GM20000 (cell line): Measurements from ENCODE around the gene IL18BP.
A peak's percentile ranks its signal among the peaks of the same experiment; 100 is the strongest.

Experiments
- DNase-seq: peaks from one replicate; pipeline ENCODE4 v3.0.0; 2012; ENCODE audit warnings: low spot score
- TF ChIP-seq, protein P1 (sequence below): IDR thresholded peaks from 2 replicates; pipeline ENCODE4 v1.5.1; 2012; ENCODE audit warnings: mild to moderate bottlenecking, control low read depth; ENCODE audit errors: extremely low read depth, missing control alignments

IL18BP gene

DNA sequence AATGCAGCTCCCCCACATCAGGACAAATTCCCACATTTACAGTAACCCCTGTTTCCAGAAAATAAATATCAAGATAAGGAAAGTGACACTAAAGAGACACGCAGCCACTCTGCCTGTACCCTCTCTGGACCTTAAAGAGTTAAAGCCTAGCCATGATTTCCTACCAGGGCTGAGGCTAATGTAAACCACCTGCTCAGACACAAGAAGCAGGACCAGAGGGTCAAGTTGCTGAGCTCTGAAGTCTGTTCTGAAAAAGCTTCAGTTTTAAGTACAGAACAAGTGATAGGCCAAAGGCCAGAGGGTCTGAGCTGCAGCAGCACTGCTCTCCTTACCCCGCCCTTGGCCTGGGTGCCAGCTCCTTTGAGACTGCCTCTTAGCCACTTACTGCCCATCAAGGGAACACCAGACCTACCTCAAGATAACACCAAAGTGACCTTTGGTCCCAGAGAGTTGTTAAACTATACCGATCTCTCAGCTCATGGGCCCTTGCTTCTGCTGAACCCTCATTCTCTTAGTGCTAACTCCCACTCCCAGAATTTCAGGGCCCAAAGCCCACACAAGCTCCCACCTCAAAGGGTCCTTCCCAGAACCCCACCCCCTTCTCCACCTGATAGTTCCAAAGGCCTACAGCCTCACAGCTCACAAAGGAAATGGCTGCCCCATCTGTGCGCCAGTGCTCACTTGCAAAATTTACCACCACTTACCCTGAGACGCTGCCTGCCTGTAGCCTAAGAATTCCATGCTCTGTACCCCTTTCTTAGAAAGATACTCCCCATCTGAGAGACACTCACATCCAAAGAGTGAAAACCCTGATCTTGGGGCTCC, 40.5 kb downstream of the IL18BP start:
- TF ChIP-seq, protein P1, sequence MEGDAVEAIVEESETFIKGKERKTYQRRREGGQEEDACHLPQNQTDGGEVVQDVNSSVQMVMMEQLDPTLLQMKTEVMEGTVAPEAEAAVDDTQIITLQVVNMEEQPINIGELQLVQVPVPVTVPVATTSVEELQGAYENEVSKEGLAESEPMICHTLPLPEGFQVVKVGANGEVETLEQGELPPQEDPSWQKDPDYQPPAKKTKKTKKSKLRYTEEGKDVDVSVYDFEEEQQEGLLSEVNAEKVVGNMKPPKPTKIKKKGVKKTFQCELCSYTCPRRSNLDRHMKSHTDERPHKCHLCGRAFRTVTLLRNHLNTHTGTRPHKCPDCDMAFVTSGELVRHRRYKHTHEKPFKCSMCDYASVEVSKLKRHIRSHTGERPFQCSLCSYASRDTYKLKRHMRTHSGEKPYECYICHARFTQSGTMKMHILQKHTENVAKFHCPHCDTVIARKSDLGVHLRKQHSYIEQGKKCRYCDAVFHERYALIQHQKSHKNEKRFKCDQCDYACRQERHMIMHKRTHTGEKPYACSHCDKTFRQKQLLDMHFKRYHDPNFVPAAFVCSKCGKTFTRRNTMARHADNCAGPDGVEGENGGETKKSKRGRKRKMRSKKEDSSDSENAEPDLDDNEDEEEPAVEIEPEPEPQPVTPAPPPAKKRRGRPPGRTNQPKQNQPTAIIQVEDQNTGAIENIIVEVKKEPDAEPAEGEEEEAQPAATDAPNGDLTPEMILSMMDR = no peak
- no peak for DNase-seq

DNA sequence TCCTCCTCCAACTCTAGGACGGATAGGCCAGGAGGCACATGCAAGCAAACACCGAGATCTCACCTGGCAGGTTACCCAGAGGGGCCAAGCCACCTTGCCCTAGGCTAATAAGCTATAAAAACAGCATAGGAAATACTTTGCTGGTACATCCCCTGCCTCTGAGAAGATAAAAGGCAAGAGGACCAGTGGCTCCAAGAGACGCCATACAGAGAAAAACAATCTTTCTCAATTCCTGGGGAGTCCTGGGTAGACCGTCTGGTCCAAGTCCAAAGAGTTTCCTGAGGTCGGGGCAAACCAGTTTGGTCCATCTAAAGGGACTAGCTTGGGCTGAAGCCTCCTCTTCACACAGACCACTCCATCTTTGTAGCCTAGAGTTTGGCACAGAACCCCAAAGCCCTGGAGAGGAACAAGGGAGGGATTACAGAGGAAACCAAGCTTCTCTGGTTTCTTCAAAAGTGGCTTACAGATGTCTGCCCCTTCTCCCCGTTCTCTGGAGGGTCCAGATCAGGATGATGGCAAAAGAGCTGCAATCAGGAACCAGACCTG, 41.2 kb downstream of the IL18BP start:
- TF ChIP-seq, protein P1 = no peak
- no peak for DNase-seq

DNA sequence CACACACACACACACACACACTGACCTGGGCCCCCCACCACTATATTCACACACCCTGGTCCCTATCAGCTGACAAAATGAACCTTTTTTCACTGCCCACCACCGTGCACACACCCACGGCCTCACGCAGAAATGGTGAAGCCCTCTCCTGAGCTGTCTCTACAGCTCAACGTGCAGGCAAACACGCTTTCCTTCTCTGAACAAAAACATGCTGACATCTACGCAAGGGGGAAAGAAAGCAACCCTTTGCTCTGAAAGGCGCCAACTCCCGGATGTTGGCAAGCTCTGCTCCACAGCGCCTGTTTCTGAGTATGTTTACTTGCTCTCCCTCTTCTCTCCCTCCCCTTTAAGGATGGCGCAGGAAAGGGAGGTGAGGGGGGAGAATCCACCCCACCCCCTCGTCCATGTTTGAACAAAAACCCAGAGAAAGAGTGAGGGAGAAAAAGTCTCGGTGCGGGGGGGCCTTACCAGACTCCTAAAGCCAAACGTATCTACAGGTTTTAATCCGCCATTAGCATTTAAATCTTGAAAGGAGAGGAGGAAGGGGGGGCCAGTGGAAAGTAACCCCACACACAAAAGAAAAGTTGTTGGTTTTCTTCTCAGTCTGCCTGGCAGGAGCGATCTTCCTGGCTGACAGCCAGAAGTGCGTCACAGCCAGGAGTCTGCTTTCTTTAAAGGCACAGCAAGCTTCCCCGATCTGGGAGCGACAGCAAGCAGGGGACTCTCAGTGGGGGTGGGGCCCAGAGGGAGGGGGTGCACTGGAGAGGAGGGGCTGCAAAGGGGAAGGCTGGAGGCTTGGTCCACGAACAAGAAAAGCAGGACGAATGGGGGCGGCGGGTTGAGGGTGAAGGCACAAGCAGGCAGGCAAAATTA, 42.0 kb downstream of the IL18BP start:
- TF ChIP-seq, protein P1 = no peak
- peak; percentile 55 for DNase-seq

- TF ChIP-seq, protein P1 = no peak
- no peak for DNase-seq
Observed at GRCh38 chr11:72041364-72042063, 42.8 kb downstream of the IL18BP start.

DNA sequence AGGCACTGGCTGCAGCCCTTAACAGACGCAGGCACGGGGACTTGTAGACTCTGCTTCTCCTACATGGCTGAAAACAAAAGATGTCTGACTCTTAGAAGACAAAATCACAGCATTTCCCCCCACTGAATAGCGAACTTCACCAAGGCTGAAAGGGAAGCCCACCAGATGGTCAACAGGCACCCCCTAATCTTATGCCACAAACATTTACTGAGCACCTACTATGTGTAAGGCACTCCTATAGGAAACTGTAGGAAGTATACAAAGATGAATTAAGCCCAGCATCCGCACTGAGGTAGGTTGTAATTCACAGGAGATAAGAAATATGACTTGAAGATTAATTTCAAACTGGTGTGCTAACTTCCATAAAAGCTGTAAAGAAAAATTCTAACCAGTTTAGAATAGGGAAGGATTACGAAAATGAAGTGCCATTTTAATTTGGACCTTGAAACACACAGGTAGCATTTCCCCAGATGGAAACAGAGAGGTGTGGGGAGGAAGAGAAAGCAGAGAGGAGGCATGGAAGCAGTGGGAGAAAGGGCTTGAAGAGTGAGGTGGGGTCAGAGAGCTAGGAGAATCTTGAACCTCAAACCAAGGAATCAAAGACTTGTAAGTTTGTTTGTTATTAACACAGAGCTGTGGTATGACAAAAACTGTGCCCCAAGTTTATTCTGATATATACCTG, 43.5 kb downstream of the IL18BP start:
- DNase-seq = no peak
- TF ChIP-seq, protein P1 = no peak

DNA sequence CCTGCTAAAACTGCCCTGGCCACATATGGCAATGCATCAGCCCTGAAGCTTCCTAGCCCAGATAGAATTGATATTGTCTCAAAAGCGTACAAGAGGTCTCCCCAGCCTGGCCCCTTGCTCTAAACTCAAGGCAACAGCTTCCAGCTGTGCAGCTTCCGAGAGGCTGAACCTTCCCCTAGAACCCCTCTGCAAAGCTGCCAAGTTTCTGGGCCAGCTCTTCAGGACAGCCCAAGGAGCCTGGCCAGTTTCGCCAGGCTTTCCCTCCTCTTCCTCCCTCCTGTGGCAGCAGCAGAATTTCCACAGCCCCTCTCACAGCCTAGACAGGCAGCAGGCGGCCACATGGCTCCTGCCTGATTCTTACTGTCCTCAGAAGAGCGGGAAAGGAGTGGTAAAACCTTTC, 47.1 kb downstream of the IL18BP start:
- TF ChIP-seq, protein P1 = no peak
- DNase-seq = no peak
